NCI-H345 treated with DMSO at 0.1 percent for 48 hours (cell line): ENCODE results near the gene MSANTD2.
A peak's percentile ranks its signal among the peaks of the same experiment; 100 is the strongest.

Experiments used
- DNase-seq: peaks from one replicate; lab custom pipeline; 2025; ENCODE audit not compliant: unreplicated experiment; lab: John Stamatoyannopoulos, UW

Gene MSANTD2

DNA sequence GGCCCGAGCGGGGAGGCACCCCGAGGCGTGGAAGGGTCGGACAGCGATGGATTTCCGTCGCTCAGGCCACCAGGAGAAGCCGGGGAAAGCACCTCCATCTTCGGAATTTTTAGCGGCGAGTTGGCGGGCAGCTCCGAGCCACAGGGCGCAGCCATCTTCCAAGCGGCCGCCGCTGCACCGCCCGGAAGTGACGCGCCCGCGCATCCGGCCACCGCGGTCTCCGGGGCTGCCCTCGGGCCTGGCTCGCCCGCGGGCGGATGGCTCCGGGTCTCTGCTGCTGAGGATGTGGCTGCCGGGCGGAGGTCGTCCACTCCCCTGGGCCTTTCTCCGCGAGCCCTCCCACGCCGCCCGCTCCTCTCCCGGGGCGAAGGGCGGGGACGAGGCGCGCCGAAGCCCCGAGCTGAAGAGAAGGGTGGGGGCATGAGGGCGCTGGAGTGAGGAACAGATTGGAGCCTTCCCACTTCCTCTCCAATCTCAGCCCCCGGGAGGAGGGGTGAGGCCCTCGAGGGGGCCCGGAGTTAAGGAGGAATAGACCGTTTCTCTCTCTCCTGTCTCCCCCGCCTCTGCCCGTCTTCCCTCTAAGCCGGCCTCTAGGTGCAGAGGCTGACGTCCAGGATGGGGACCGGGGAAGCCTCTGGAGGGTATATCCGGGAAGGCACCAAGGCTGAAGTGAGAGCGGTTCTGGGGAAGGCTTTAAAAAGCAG, at the start of gene MSANTD2:
Gene MSANTD2, minus strand, starts transcription at position 181 of the 704 bp plus-strand sequence. Its CDS starts 26 bp downstream, at position 155.
- peak; percentile 68 for DNase-seq

DNA sequence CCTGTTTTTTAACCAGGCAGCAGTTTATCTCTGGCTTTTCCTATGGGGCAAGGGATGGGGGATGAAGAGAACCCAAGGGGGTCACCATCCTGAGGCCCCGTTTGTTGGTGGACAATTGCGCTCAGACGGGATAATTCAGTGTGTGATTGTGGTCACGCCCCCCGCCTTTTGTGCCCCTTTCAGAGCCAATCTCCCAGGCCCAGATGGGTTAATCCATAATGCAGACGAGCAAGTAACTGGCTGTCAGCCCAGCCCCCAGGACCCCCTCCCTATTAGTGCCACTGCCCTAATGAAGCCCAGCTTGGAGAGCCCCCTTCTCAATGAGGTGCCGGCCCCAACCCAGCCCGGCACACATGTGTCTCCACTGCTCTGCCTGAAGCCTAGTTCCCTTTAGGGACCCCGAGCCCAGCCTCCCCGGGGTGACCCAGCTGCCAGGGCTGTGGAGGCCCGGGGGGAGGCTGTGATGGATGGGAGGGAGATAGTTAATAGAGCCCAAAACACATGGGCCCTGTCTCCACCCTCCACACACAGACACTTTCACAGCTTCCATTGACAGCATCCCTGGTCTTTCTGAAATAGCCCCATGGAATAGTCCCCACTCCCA, 46.0 kb upstream of the MSANTD2 start:
- DNase-seq: no peak

DNA sequence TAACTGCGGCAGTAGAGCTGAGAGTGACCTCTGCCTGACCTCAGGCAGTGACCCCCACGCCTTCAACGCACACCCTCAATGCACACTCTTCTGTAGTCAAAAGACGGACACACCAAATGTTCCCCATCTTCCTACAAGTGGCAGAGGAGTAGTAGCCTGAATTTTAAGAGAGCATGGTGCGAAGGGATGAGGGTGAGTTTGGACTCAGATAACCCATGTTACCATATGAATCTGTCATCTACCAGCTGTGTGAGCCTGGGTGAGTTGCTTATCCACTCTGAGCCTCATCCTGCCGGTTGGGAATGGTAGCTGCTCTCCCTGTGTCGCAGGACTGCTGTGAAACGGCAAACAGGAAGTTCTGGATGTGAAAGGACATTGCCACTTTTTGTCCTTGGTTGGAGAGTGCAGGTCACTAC, 44.5 kb upstream of the MSANTD2 start:
- no peak for DNase-seq

DNA sequence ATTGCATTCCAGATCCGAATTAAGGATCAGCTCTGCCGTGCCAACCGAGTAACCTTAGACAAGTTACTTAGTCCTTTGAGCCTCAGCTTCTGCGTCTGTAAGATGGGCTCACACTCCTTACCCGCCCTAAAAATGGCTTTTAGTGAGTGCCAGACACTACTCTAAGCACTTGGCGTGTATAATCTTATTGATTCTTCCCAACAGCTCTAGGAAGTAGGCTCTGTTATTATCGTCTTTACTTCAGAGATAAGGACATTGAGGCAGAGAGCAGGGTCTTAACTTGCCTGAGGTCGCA, 43.4 kb upstream of the MSANTD2 start:
- DNase-seq: no peak

DNA sequence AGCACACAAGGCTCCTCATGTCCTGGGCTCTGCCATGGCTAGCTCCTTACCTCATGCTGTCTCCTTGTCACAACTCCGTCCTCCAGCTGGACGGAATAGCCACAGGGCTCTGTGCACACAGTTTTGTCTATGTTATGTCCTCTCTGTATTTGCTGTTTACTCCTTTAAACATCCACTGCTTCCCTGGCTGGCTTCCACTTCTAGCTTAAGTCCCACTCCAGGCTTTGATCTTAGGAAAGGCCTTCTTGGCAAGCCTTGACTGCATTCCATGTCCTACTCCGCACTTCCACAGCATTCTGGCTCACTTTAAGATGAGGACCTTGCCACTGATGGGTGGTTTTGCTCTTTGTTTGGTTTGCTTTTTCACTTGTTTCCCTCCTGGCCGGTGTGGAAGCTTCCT, 42.1 kb upstream of the MSANTD2 start:
- DNase-seq: no peak

DNA sequence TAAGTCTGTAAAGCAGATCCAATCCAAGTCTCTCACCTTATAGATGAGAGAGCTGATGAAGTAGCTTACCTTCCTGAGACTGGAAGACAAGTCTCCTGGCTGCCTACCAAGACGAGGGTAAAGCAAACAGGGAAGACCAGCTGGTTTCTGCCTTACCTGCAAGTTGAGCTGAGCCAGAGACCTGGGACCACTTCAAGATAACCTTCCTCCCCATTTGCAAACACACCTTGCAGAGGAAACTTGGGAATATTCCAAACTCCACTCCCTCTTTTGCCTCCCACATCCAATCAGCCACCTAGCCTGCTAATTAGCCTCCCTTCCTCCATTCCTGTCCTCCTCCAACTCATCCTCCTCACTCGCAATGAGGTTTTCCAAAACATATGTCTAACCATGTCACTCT, 41.6 kb upstream of the MSANTD2 start:
- DNase-seq: no peak

DNA sequence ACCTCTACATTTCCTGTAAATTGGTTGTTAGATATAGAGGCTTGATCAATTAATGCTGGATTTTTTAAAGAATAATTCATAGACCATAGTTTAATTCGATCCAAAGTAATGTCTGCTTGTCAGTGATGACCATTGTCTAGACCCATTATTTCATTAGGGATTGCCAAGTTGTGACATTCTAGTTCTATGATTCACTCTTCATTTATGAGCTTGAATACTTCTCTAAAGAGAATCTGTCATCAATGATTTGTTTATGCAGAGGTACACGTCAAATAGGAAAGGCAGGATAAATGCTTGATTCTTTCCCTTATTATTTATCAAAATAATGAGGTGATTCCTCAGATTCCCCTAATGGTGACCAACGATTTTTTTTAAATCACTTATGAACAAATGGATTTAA, 41.0 kb upstream of the MSANTD2 start:
- no peak for DNase-seq

DNA sequence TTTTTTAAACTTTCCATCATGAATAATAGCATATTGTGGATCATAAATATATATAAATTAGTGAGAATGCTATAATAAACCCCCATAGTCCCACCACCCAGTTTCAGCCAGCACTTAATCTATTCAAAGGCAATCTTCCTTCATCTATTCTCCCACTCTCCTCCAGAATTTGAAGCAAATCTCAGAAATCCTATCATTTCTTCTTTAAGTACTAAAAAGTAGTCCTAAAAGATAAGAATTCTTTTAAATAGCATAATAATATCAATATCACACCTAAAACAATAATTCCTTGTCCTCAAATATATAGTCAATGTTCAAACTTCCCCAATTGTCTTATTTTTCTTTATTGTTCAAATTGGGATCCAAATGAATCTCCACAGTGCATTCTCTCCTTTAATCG, 40.5 kb upstream of the MSANTD2 start:
- no peak for DNase-seq

DNA sequence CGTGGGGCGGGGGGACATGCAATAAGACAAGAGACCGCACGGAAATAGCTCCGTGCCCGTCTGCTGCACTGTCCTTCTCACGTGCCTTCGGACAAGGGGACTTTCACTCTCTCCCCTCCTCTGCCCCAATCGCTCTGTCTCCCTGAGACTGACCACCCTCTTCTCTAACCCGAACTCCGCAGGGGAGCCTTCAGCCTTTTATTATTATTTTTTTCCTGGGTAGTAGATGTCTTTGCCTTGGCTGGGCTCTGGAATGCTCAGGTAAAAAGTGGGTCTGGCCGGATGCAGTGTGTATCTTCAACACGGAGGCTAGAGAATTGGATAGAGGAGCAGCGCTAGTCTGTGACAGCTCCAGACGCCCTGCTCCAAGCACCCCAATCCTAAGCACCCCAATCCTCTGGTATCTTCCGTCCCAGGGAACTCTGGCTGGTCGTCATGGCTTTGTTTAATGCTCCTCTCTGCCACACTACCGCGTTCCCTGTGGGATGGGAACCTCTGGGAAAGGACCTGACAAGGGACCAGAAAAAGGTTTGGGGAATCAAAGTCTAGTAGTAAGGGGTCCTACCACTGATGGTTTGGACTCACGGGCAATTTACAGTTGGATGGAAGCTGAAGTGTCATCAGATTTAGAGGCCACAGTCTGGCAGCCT, 39.9 kb upstream of the MSANTD2 start:
- no peak for DNase-seq

DNA sequence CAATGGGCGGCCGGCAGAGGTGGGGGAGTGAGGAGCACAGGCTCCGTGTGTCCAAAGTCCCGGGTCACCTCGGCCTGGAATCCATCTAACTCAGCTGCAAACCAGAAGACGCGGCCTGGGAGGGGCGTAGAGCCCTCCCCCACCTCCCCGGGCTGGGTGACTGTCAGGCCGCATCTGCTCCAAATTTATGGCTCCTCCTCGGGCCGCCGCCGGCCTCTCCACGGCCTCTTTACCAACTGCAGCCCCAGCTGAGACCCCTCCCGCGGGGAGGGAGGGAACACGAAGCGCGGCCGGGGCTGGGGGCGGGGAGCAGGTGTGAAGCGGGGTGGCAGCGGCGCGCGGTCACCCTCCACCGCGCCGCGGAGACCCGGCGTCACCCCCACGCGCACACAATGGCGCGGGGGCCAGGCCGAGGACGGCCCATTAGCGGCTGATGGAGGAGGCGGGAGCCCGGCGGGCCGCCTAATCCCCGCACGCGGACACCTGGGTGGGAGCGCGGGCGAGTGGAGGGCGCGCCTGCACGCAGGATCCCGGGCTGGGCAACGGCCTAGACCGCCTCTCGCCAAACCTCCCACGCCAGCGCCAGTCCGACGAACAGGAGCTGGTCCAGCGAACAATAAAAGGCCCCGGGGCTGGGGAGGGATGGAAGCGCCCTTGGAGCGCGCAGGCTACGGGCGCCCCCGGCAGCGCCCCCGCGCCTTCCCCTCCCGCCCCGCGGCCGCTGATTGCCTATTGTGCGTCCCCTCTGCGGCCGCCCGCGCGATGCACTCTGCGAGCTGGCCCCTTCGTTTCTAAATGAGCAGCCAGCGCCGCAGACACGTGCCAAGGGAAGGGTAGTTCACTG, 39.1 kb upstream of the MSANTD2 start:
- DNase-seq: no peak

DNA sequence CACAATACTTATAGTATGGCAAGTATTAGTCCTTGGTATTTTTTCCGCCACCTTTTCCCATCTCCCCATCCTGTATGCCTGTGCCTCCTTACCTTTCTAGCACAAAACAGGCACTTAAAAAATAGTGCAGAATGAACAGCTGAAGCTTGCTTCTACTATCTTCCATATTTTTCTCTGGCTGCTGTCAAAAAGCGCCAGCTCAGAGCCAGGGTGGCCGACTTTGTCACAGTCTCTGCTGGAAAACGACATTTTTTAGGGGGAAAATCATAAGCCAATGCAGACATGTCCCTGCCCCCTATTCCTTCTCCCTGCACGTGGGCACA, 38.6 kb upstream of the MSANTD2 start:
- DNase-seq: no peak

DNA sequence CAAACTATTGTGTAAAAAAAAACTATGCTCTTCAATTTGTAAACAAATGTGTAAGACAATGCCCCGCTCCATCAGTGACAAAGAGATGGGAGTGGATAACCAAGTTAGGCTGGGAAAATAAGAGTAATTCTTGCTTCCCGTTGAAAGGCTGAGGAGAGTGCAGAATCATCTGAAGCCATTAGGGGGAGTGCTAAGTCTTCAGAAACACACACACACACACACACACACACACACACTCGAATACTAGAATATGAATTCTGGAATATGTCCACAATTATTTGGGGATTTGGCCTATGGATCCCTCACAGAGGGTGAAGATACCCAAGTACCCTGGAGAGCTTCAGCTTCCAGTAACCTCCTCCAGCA, 37.3 kb upstream of the MSANTD2 start:
- peak; percentile 74 for DNase-seq

DNA sequence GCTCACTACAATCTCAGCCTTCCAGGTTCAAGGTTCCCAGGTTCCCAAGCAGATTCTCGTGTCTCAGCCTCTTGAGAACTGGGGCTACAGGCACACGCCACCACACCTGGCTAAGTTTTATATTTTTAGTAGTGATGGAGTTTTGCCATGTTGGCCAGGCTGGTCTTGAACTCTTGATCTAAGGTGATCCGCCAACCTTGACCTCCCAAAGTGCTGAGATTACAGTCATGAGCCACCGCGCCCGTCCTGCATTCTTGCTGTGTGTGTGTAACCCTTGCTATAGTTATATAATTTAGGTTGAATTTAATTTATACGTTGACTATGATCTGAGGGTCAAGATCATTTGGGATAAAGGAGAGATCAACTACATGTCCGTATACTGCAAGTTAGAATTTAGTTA, 35.7 kb upstream of the MSANTD2 start:
- no peak for DNase-seq

DNA sequence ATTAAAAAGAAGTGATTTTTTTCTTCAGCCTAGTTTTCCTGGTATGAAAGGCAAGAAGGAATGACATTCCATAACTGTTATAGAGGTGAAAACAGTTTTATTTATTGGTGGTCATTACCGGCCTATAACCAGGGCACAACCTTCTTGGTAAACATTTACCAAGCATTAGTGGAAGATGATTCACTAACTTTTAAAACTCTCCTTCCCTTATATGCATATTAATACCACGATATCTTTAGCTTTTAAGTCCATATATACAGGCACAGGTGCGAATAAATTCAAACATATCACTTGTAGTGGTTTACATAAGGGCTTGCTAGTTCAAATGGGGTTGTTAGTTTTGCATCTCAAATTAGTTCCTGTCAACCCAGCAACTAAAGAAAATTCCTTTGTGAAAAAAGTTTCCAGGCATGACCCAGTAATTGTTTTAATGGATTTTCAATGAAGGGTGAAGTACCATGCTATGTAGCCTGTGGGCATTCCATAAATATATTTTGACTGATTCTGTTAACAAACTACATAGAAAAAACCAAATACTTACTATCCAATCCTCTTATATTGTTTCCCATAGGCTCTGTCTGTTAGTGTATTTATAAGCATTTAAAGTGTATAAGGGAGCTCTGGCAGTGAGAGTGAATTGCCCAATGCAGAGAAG, 34.4 kb upstream of the MSANTD2 start:
- no peak for DNase-seq

DNA sequence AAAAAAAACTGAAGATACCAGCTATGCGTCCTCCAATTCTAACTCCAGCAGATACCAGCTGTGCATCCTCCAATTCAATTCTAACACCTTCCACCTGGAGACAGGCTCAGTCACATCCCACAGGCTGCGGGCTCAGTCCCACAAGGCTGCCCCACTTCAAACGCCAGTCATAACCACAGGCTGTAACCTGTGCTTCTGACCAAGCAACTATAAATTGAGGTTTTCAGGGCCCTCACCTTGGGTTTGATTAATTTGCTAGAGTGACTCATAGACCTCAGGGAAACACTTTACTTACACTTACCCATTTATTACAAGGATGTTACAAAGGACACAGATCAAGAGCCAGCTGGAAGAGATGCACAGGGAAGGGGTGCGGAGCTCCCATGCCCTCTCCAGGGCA, 32.4 kb upstream of the MSANTD2 start:
- no peak for DNase-seq

DNA sequence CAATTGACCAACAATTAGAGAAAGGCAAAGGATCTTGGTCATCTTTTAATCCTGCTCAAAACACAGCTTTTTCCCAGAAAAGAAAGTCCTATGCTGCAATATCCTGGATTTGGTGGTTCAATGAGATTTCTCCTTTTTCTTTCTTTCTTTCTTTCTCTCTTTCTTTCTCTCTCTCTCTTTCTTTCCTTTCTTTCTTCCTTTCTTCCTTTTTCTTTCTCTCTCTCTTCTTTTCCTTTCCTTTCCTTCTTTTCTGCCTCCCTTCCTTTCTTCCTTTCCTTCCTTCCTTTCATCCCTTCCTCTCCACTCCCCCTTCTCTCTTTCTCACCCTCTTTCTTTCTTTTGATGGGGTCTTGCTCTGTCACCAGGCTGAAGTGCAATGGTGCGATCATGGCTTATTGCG, 31.7 kb upstream of the MSANTD2 start:
- DNase-seq: no peak

DNA sequence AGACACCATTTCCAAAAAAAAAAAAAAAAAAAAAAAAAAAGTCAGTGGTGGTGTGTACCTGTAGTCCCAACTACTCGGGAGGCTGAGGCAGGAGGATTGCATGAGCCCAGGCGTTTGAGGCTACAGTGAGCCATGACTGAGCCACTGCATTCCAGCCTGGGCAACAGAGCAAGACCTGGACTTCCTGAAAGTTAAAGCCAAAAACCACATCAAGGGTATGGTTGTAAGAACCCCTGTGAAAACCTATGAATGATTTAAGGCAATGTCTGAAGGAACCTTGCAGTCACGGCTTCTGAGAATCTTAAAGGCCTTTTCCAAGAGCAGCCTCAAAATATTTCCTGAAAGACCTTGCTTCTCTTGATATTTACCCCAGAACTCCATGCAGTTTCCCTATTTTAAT, 30.5 kb upstream of the MSANTD2 start:
- DNase-seq: no peak

DNA sequence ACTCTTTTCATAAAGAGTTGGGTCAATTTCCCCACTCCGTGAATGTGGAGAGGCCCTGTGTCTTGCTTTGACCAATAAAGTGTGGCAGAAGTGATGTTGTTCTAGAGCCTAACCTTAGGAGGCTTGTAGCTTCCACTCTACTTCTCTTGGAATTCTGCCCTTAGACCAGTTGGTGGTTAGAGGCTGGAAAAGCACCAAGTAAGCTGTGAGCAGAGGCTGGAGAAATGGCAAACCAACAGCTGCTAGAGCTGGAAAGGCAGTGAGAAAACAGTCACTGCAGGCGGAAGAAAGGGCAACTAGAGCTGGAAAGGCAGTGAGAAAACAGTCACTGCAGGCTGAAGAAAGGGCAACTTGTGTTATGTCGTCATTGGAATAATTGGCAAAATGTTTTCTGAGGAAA, 29.8 kb upstream of the MSANTD2 start:
- DNase-seq: no peak

DNA sequence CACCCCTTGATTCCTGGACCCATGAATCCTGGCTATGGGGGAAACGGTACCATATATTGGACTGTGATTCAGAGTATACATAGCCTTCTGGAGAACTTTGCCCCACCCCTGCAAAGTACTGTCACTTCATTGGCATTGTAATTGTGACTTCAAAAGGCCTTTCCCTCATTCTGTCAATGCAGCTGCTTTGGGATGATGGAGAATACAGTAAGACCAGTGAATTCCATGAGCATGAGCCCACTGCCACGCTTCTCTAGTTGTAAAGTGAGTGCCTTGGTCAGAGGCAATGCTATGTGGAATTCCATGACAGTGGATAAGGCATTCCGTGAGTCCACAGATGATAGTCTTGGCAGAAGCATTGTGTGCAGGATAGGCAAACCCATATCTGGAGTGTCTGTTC, 25.7 kb upstream of the MSANTD2 start:
- DNase-seq: no peak

DNA sequence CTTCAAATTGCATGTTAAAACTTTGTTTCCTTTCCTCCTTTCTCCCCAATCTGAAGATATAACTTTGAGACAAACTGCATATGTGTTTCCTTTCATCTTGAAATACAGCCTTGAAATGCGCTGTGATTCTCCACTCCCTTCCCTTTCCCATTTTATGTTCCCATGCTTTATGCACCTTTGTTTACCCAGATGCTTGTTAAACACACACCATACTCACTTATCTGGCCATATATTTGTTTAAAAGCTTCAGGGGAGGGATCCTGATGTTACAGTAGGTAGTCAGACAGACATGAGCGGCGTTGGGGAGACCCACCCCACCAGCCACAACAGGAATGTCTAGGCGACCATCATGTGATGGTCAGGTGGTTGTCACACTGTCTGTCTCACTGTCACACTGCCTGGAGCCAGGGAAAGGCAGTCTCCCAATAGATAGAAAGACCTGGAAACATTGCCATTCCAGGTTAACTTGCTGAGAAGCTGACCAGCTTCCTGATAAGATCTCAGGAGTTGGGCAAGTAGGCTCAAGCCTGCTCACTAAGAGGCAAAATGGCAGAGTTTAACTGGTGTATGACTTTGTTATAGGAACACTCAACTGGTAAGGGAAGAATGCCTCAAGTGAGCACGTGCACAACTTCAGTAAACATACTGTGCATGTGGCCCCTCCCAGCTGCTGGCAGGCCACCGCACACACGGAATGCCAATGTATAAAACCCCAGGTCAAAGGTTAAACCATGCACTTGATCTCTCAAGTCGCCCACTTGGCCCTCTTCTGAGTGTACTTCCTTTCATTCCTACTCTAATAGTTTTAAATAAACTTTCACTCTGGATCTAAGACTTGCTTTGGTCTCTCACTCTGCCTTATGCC, 23.5 kb upstream of the MSANTD2 start:
- no peak for DNase-seq
